Measurements from ENCODE around the gene TBL1Y. TPM values are rescaled to one million over a fixed set of nuclear protein-coding genes. Genes with fewer than 3 reads are reported as not detected.

TBL1Y gene
- total RNA-seq, 1 experiment from 2014 or later: not detected

DNA sequence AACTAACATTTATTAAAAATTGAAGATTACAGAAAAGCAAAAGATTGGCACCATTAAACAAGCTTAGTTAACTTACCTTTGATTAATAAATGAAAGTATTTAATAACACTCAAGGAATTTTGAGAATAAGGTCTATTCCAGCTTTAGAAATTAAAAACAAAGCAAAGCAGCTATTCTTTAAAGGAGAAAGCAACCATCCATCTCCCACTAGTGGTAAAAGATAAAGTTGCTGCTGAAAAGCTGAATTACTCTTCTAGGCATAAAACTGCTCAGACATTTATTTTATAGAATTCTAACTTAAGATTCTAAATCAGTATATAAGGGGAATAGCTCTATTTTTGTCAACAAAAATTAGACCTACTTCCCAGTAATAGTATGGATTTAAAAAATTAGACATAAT is 37.2 kb downstream of the TBL1Y start:
- no peak for DNase-seq
- Histone ChIP-seq H3K9me3 (replicated peaks) (no peaks in the 10 kb centered on the region), H3K36me3 (no peaks in the 10 kb centered on the region), H3K27ac (no peak overlapping the region), H3K4me1 (no peaks in the 10 kb centered on the region), H3K27me3 (no peaks in the 10 kb centered on the region), H3K4me3 (no peak overlapping the region)

DNA sequence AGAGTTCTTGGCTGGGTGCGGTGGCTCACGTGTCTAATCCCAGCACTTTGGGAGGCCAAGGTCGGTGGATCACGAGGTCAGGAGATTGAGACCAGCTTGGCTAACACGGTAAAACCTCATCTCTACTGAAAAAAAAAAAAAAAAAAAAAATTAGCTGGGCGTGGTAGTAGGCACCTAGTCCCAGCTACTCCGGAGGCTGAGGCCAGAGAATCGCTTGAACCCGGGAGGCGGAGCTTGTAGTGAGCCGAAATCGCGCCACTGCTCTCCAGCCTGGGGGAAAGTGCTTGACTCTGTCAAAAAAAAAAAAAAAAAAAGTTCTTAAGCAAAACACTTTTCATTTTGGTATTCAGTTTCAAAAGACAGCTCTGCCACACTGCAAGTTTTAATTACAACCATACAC is 37.9 kb downstream of the TBL1Y start:
- Histone ChIP-seq H3K36me3 (no peaks in the 10 kb centered on the region), H3K4me1 (no peaks in the 10 kb centered on the region), H3K27ac (no peak overlapping the region), H3K4me3 (no peak overlapping the region), H3K9me3 (replicated peaks) (no peaks in the 10 kb centered on the region), H3K27me3 (no peaks in the 10 kb centered on the region)
- DNase-seq: no peak

DNA sequence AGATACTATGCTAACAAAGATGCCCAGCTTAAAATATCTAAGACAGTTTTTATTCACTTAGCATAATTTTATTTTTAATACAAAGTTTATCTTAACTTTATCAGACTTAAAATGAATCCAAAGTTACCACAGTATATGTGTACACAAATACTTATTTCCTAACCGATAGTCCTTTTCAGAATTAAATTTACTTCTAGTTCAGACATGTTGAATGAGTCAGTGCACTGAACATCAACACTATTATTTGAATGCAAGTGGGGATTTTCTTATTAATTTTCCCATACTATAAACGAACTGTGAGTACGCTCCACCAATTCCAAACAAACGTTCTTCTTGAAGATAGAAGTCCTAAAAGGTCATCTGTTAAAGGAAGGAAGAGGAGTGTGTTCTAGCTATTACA is 39.5 kb downstream of the TBL1Y start:
- no peak for DNase-seq
- no peaks in the 10 kb centered on the region for H3K9me3 ChIP-seq (replicated peaks)
- no peaks in the 10 kb centered on the region for H3K36me3 ChIP-seq
- no peaks in the 10 kb centered on the region for H3K4me1 ChIP-seq
- no peak overlapping the region for H3K27ac ChIP-seq
- no peak overlapping the region for H3K4me3 ChIP-seq
- no peaks in the 10 kb centered on the region for H3K27me3 ChIP-seq

DNA sequence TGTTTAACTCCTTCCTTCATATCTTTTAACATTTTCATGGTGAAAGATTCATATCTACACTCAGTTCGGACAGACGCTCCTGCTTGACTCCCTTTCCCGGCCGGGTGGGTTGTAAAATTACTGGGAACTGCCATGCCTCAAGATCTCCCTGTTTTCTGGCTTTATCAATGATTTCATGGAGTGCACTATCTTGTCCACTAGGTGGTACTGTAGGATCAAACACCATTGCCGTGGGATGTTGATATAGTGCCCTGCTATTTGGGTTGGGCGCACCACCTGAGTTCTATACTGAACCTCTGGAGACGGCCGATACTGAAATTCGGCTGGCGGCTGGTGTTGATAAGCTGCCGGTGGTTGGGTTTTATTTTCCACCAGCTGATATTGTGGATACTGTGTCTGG is 54.2 kb downstream of the TBL1Y start:
- no peak overlapping the region for H3K4me3 ChIP-seq
- H3K4me1 ChIP-seq: no peaks in the 10 kb centered on the region
- no peaks in the 10 kb centered on the region for H3K9me3 ChIP-seq (replicated peaks)
- peak in 1 of 2 experiments; percentile 22 for DNase-seq
- H3K36me3 ChIP-seq: no peaks in the 10 kb centered on the region
- H3K27ac ChIP-seq: no peak overlapping the region
- no peaks in the 10 kb centered on the region for H3K27me3 ChIP-seq

DNA sequence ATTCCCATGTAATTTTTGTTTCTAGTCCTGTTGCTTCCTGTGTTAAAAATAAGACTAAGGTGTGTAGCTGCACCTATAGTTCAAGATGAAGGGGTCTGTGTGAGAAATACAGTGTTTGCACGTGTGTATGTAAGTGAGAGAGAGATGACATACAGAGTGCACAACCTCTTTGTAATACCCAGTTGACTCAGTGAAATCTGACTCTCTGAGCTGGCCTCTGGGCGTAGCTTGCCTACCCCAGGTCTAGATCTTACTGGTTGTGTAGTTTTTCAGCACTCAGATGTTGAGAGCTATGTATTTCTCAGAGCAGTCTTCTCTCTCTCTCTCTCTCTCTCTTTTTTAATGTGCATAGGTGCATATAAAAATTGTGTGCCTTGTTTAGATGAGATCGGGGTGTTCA is 56.0 kb downstream of the TBL1Y start:
- H3K36me3 ChIP-seq: no peaks in the 10 kb centered on the region
- H3K27me3 ChIP-seq: no peaks in the 10 kb centered on the region
- DNase-seq: no peak
- no peaks in the 10 kb centered on the region for H3K4me1 ChIP-seq
- no peak overlapping the region for H3K27ac ChIP-seq
- H3K4me3 ChIP-seq: no peak overlapping the region
- no peaks in the 10 kb centered on the region for H3K9me3 ChIP-seq (replicated peaks)

DNA sequence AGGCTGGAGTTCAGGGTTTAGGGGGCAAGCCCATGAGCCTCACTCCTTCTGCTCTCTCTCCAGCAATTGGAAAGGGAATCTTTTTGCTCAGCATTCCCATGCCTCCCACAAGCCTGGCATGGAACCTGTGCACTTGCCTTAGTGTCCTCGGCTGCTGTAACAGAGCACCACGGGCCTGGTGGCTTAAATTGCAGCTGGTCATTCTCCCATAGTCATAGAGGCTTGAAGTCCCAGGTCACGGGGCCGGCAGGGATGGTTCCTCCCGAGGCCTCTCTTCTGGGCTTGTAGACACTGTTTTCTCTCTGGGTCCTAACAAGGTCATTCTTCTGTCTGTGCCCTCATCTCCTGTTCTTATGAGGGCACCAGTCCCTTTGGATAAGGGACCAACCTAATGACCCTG is 57.2 kb downstream of the TBL1Y start:
- H3K4me3 ChIP-seq: no peak overlapping the region
- no peaks in the 10 kb centered on the region for H3K9me3 ChIP-seq (replicated peaks)
- no peak for DNase-seq
- no peaks in the 10 kb centered on the region for H3K36me3 ChIP-seq
- H3K27ac ChIP-seq: no peak overlapping the region
- H3K4me1 ChIP-seq: no peaks in the 10 kb centered on the region
- H3K27me3 ChIP-seq: no peaks in the 10 kb centered on the region

DNA sequence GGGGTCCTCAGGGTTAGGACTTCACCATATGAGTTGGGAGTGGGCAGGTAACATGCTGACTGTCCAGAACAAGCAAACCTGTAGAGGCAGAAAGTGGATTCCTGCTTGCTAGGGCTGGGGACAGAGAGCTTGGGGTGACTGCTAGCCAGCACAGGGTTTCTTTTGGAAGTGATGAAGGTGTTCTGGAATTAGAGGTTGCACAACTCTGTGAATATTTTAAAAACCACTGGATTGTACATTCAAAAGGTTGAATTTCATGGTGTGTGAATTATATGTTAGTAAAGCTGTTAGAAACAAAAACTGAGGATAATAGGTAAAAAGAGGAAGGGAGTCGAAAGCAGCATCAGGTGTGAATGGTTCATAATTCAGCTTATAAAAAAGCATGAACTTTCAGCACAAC is 57.7 kb downstream of the TBL1Y start:
- Histone ChIP-seq H3K9me3 (replicated peaks) (no peaks in the 10 kb centered on the region), H3K27ac (no peak overlapping the region), H3K4me3 (no peak overlapping the region), H3K27me3 (no peaks in the 10 kb centered on the region), H3K4me1 (no peaks in the 10 kb centered on the region), H3K36me3 (no peaks in the 10 kb centered on the region)
- DNase-seq: no peak

DNA sequence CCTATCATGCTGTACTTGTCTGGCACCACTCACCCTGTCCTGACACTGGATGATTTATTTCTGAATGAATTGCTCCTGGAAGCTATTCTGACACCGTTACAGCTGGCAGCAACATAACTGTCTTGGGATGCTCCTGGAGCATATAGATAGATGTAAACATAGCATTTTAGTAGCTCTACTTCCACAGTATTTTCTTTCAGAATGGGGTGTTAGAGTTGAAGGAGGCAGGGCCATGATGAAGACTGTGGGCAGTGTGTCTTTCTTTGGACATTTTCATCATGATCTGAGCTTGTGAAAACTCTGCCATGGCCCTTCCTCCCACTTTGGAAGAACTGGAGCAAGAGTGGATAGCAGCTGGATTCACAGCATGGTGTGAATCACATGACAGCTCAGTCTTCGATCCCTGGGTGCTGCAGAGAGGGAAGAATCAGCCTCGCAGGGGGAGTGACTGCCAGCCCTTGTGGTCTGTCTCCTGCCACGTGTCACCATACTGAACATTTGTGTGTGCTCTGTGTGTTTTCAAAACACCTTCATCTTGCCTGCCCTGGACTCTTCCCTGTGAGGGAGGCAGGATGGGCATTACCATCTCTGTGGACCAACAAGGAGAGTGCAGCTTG is 61.9 kb downstream of the TBL1Y start:
- Histone ChIP-seq H3K4me3 (no peak overlapping the region), H3K9me3 (replicated peaks) (no peaks in the 10 kb centered on the region), H3K36me3 (no peaks in the 10 kb centered on the region), H3K27me3 (no peaks in the 10 kb centered on the region), H3K4me1 (no peaks in the 10 kb centered on the region), H3K27ac (no peak overlapping the region)
- no peak for DNase-seq

DNA sequence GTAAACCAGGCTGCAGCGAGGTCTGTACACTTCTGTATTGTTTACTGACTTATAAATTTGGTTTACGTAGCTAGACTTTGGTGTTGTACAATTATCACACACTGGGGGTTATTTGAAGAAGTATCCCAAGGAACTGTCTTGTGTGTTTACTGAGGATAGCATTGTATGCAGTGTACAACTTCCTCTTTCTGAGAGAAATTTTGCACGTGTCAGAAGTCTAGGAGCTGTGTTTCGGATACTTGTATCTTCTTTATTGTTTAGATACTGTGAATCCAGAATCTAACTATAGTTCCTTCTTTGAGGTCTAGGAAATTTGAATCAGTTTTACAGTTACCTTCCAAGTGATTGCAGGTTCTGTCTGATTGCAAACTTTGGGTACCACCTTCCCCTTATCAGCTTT is 64.5 kb downstream of the TBL1Y start:
- no peak overlapping the region for H3K4me3 ChIP-seq
- no peaks in the 10 kb centered on the region for H3K4me1 ChIP-seq
- no peaks in the 10 kb centered on the region for H3K36me3 ChIP-seq
- no peaks in the 10 kb centered on the region for H3K9me3 ChIP-seq (replicated peaks)
- H3K27ac ChIP-seq: no peak overlapping the region
- H3K27me3 ChIP-seq: no peaks in the 10 kb centered on the region
- no peak for DNase-seq

DNA sequence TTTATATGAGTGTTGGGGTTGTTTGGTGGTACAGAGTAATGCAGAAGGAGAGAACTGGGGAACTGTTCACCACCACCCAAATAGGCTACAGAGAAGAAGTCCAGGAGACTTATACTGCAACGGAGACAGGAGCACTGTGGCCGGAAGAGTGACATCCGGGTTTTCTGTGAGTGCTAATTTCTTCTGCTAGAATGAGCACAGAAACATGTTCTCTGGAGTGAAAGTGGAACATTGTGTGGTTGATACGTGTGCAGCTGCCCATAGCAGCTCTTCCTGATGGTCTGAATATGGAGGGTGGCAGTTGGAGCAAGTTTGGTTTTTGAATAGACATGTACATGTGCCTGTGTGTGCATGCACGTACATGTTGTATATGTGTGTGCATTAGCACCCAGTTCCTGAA is 67.3 kb downstream of the TBL1Y start:
- Histone ChIP-seq H3K9me3 (replicated peaks) (no peaks in the 10 kb centered on the region), H3K4me3 (no peak overlapping the region), H3K27me3 (no peaks in the 10 kb centered on the region), H3K36me3 (no peaks in the 10 kb centered on the region), H3K4me1 (no peaks in the 10 kb centered on the region), H3K27ac (no peak overlapping the region)
- no peak for DNase-seq

DNA sequence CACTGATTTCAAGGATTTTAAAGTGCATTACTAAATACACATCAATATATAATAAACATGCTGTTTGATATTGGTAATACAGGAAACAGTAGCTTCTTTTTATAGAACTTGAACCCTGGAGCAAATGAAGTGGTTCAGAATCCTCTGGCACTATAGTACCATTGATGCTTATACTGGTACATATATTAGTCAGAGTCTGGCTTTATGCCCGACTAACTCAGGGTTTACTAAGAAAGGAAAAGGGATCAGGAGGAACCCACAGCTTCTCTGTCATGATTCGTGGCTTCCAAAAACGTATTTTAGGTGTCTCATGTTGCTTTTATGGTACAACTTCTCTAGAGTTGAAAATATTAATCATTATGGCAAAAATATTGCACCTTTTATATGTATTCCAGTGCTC is 72.7 kb downstream of the TBL1Y start:
- no peaks in the 10 kb centered on the region for H3K27me3 ChIP-seq
- DNase-seq: no peak
- H3K27ac ChIP-seq: no peak overlapping the region
- H3K9me3 ChIP-seq (replicated peaks): no peaks in the 10 kb centered on the region
- H3K36me3 ChIP-seq: no peaks in the 10 kb centered on the region
- no peak overlapping the region for H3K4me3 ChIP-seq
- no peaks in the 10 kb centered on the region for H3K4me1 ChIP-seq

DNA sequence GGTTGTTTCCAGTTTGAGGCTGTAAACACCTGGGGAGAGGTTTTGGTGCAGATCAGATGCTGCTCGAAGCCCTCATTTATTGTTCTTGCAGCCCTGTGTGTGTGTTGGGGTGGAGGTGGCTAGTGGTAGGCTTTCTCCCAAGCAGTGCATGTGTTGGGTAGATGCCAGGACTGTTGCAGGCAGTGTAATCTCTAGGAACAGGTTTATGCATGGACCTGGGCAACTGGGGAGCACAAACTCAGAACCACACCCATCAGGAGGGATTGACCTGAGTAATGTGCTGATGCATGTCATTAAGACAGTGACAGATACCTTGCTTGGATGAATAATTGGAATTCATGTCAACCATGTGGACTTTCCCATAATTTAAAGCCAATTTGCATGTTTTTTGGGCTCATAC is 77.3 kb downstream of the TBL1Y start:
- H3K4me3 ChIP-seq: no peak overlapping the region
- H3K36me3 ChIP-seq: no peaks in the 10 kb centered on the region
- H3K27me3 ChIP-seq: no peaks in the 10 kb centered on the region
- no peaks in the 10 kb centered on the region for H3K9me3 ChIP-seq (replicated peaks)
- no peaks in the 10 kb centered on the region for H3K4me1 ChIP-seq
- DNase-seq: no peak
- no peak overlapping the region for H3K27ac ChIP-seq

DNA sequence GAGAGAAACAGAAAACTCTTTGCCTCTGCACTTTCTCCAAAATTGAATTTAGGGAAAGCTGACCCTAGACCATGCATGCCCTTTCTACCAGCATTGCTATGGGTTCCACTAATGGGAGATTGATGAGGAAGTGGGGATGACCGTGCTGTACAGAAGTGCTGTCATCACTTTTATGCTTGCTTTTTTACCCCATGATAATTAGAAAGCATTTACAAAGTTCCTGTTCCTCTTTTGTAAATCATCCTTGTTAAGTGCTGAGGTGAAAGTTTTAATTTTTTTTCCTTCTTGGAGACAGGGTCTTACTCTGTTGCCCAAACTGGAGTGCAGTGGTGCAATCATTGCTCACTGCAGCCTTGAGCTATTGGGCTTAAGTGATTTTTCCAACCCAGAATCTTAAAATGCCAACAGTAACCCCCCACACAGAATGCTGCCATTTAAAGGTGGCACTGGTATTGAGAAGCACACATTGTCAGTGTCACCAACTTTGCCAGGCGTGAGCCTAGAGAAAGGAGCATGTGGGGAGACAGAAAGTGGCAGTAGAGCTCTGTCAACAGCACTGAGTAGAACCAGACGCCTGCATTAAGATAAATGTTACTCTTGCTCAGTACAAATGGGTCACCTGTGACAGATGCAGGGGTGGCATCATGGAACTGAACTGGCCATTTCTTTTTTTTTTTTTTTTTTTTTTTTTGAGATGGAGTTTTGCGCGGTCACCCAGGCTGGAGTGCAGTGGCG is 79.6 kb downstream of the TBL1Y start:
- no peak overlapping the region for H3K4me3 ChIP-seq
- no peak for DNase-seq

DNA sequence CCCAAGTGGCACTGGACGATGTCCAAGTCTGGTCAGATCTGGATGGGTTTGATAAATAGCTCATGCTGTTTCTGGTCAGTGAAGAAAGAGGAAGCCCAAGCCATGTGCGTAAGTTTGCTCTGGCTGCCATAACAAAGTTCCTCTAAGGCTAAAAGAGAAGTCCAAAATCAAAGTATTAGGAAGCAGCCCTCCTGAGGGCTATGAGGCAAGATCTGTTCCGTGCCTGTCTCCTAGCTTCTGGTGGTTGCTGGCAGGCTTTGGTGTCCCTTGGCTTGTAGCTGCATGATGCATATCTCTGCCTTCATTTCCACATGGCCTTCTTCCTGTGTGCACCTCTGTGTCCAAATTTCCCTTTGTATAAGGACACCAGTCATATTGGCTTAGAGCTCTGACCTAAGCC is 81.5 kb downstream of the TBL1Y start:
- no peak for DNase-seq
- no peaks in the 10 kb centered on the region for H3K36me3 ChIP-seq
- H3K4me1 ChIP-seq: no peaks in the 10 kb centered on the region
- H3K9me3 ChIP-seq (replicated peaks): no peaks in the 10 kb centered on the region
- no peaks in the 10 kb centered on the region for H3K27me3 ChIP-seq
- H3K27ac ChIP-seq: no peak overlapping the region
- H3K4me3 ChIP-seq: no peak overlapping the region

More for the DNA sequence above, 79.6 kb downstream of the TBL1Y start:
- Histone ChIP-seq H3K4me1 (no peaks in the 10 kb centered on the region), H3K27ac (no peak overlapping the region), H3K36me3 (no peaks in the 10 kb centered on the region), H3K9me3 (replicated peaks) (no peaks in the 10 kb centered on the region), H3K27me3 (no peaks in the 10 kb centered on the region)

DNA sequence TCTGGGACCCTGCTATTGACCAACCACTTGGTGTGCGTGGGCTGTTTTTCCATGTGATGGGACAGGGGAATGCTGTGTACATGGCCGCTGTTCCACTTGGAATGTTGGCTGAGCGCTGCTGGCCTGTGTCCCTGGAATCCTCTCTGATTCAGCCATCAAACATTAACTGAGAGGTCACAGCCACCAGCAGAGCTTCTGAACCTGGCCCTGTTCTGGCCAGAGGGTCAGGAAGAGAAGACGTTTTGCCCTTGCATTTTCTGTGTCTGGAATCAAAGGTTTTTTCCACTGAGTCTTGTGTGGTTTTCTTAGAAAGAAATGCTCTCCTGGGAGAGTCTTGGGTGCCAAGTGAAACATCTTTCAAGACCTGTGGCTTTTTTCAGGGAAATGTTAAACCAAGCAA is 85.5 kb downstream of the TBL1Y start:
- Histone ChIP-seq H3K27ac (no peak overlapping the region), H3K36me3 (no peaks in the 10 kb centered on the region), H3K27me3 (no peaks in the 10 kb centered on the region), H3K9me3 (replicated peaks) (no peaks in the 10 kb centered on the region), H3K4me1 (no peaks in the 10 kb centered on the region), H3K4me3 (no peak overlapping the region)
- DNase-seq: no peak

DNA sequence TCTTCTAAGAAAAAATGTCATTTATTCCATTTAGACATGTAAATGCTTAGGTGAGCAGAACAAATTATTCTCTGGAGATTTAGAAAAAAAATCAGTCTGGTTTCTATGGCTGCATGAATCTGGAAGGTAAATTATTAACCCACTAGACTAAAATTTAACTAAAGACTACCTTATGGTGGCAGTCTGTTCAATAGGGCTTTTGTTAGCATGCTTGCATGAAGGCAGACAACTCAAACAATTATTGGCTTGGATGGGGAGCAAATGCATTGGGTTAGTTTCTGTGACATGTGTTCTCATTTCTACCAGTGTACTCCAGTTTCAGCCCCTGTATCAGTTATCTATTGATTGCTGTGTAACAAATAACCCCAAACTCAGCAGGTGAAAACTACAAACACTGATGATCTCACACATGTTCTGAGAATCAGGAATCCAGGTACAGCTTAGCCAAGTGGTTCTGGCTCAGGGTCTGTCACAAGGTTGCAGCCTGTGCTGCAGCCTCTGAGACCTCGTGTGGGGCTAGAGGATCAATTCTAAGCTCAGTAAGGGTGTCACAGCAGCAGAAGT is 87.1 kb downstream of the TBL1Y start:
- no peak overlapping the region for H3K27ac ChIP-seq
- no peaks in the 10 kb centered on the region for H3K4me1 ChIP-seq
- no peaks in the 10 kb centered on the region for H3K9me3 ChIP-seq (replicated peaks)
- no peak overlapping the region for H3K4me3 ChIP-seq
- no peaks in the 10 kb centered on the region for H3K27me3 ChIP-seq
- no peaks in the 10 kb centered on the region for H3K36me3 ChIP-seq
- DNase-seq: no peak
